Measurements from ENCODE around the gene XCR1. TPM values are rescaled to one million over a fixed set of nuclear protein-coding genes. Genes with fewer than 3 reads are reported as not detected.

The XCR1 gene
- total RNA-seq, 1 experiment from 2014 or later: not detected

DNA sequence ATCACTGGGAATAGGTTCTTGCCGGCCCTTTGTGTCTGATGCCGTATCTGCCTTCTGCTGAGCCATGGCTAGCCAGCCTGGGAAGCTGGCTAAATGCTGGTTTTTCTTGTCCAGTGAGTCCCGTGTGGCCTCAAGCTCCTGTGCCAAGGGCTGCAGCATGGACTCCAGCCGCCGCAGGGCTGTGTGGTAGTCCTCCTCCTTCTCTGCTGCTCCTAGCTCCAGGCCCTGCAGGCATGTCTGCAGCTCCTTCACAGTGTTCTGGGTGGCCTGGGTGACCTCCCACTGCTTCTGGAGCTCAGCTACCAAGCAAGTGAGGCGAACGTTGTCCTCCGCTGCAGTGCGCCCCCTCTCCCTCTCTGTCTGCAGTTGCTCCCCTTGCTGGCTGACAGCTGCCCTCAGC is 59.1 kb downstream of the XCR1 start:
- H3K9me3 ChIP-seq (ENCODE audit: control insufficient read depth in 1 of 2, insufficient read depth in 1 of 2, low read depth in 1 of 2, low read length in 2 of 2): no peaks in the 10 kb centered on the region
- TF ChIP-seq ATF3 (IDR thresholded peaks at IDR 0.05) (no peak), YY1 (IDR thresholded peaks at IDR 0.05; ENCODE audit: extremely low read depth, insufficient replicate concordance, low read depth, low read length) (no peak), EZH2 (IDR thresholded peaks at IDR 0.05) (no peak), FOSL1 (IDR thresholded peaks at IDR 0.05; ENCODE audit: low read depth) (no peak), ZBTB33 (IDR thresholded peaks at IDR 0.05; ENCODE audit: extremely low read depth, insufficient replicate concordance, low read length) (no peak), TCF7L2 (IDR thresholded peaks at IDR 0.05; ENCODE audit: borderline replicate concordance, extremely low read depth, insufficient read depth, insufficient read length) (no peak), SIN3A (IDR thresholded peaks at IDR 0.05; ENCODE audit: low read depth) (no peak), POLR2A (IDR thresholded peaks at IDR 0.05; ENCODE audit: borderline replicate concordance, extremely low read depth, insufficient read depth, insufficient read length) (no peak), POLR2AphosphoS5 (IDR thresholded peaks at IDR 0.05; ENCODE audit: low read depth, low read length) (no peak), ZNF274 (IDR thresholded peaks at IDR 0.05; ENCODE audit: low read depth, low read length) (no peak), ELF1 (IDR thresholded peaks at IDR 0.05; ENCODE audit: borderline replicate concordance, low read depth) (no peak)
- TF ChIP-seq, protein P1, sequence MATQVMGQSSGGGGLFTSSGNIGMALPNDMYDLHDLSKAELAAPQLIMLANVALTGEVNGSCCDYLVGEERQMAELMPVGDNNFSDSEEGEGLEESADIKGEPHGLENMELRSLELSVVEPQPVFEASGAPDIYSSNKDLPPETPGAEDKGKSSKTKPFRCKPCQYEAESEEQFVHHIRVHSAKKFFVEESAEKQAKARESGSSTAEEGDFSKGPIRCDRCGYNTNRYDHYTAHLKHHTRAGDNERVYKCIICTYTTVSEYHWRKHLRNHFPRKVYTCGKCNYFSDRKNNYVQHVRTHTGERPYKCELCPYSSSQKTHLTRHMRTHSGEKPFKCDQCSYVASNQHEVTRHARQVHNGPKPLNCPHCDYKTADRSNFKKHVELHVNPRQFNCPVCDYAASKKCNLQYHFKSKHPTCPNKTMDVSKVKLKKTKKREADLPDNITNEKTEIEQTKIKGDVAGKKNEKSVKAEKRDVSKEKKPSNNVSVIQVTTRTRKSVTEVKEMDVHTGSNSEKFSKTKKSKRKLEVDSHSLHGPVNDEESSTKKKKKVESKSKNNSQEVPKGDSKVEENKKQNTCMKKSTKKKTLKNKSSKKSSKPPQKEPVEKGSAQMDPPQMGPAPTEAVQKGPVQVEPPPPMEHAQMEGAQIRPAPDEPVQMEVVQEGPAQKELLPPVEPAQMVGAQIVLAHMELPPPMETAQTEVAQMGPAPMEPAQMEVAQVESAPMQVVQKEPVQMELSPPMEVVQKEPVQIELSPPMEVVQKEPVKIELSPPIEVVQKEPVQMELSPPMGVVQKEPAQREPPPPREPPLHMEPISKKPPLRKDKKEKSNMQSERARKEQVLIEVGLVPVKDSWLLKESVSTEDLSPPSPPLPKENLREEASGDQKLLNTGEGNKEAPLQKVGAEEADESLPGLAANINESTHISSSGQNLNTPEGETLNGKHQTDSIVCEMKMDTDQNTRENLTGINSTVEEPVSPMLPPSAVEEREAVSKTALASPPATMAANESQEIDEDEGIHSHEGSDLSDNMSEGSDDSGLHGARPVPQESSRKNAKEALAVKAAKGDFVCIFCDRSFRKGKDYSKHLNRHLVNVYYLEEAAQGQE (IDR thresholded peaks at IDR 0.05; ENCODE audit: low read depth): no peak
- TF ChIP-seq, protein P2, sequence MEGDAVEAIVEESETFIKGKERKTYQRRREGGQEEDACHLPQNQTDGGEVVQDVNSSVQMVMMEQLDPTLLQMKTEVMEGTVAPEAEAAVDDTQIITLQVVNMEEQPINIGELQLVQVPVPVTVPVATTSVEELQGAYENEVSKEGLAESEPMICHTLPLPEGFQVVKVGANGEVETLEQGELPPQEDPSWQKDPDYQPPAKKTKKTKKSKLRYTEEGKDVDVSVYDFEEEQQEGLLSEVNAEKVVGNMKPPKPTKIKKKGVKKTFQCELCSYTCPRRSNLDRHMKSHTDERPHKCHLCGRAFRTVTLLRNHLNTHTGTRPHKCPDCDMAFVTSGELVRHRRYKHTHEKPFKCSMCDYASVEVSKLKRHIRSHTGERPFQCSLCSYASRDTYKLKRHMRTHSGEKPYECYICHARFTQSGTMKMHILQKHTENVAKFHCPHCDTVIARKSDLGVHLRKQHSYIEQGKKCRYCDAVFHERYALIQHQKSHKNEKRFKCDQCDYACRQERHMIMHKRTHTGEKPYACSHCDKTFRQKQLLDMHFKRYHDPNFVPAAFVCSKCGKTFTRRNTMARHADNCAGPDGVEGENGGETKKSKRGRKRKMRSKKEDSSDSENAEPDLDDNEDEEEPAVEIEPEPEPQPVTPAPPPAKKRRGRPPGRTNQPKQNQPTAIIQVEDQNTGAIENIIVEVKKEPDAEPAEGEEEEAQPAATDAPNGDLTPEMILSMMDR (IDR thresholded peaks at IDR 0.05 in 2 of 3, conservative IDR thresholded peaks at IDR 0.05 in 1 of 3; ENCODE audit: borderline replicate concordance in 1 of 3, insufficient read depth in 1 of 3, low read depth in 2 of 3, low read length in 2 of 3): no peak
- intact Hi-C loops (cut with micrococcal nuclease): no loop called here
- no peaks in the 10 kb centered on the region for H3K27me3 ChIP-seq (ENCODE audit: insufficient read depth, low read length)
- no peak overlapping the region for H2AFZ ChIP-seq (ENCODE audit: low read depth, low read length, poor library complexity, severe bottlenecking)
- DNase-seq (ENCODE audit: low read depth, low spot score) (no peak), ATAC-seq (no peak)
- H4K20me1 ChIP-seq (ENCODE audit: insufficient read depth): no peaks in the 10 kb centered on the region
- H3K9ac ChIP-seq (ENCODE audit: low read length): no peak overlapping the region
- H3K79me2 ChIP-seq (ENCODE audit: insufficient read depth, low read length): no peaks in the 10 kb centered on the region
- TSS peak; percentile 32 for BruUV-seq (replicated peaks)
- peaks cover 0 to 11% of the 10 kb centered on the region in 2 experiments for H3K36me3 ChIP-seq (ENCODE audit: control insufficient read depth in 1 of 2, insufficient read depth in 2 of 2, low read length in 2 of 2)
- ChIA-PET RAD21 (ENCODE audit: low non-redundant PET in 1 of 2, low total read pairs in 2 of 2, uncharacterized antibody in 2 of 2, unreplicated experiment in 2 of 2) (no interaction called here), POLR2A (no interaction called here), CTCF (no interaction called here)
- H3K4me1 ChIP-seq (ENCODE audit: control insufficient read depth in 1 of 2, insufficient read depth in 2 of 2, low read length in 2 of 2): no peaks in the 10 kb centered on the region
- H3K9me2 ChIP-seq (ENCODE audit: insufficient read depth): no peaks in the 10 kb centered on the region
- H3K27ac ChIP-seq (ENCODE audit: low read depth, low read length): no peak overlapping the region
- H3K4me2 ChIP-seq (ENCODE audit: low read length): no peak overlapping the region
- H3K4me3 ChIP-seq (replicated peaks in 1 of 2; ENCODE audit: low read depth in 1 of 2, low read length in 2 of 2): no peak overlapping the region

Data from HCT116 (cell line).